OCI-LY7 (cell line): ENCODE data around the gene COL6A3.

Source experiments
- EZH2phosphoT487 ChIP-seq: fragments of 200-600 bp; sonication (generic); IDR thresholded peaks from 2 replicates; pipeline ENCODE4 v1.6.1; 2018; ENCODE audit warnings: low read depth, borderline replicate concordance, mild to moderate bottlenecking, mixed run types, antibody characterized with exemption, low read length, moderate library complexity, mixed read lengths
- TF ChIP-seq, protein P1 (sequence below): fragments of 200-600 bp; sonication (generic); conservative IDR thresholded peaks from 2 replicates; pipeline ENCODE4 v1.5.1; 2014; ENCODE audit warnings: mild to moderate bottlenecking, antibody characterized with exemption, low read length, moderate library complexity, mixed read lengths

DNA sequence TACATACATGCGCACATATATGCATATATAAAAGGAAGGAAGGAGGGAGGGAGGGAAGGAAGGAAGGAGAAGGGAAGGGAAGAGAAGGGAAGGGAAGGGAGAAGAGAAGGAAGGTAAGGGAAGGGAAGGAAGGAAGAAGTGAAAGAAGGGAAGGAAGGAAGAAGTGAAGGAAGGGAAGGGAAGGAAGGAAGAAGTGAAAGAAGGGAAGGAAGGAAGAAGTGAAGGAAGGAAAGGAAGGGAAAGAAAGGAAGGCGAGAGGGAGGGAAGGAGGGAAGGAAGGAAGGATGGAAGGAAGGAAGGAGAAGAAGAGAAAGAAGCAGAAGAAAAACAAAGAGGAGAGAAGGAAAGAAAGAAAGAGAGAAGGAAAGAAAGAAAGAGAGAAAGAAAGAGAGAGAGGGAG, 16.9 kb downstream of the COL6A3 start:
- TF ChIP-seq, protein P1, sequence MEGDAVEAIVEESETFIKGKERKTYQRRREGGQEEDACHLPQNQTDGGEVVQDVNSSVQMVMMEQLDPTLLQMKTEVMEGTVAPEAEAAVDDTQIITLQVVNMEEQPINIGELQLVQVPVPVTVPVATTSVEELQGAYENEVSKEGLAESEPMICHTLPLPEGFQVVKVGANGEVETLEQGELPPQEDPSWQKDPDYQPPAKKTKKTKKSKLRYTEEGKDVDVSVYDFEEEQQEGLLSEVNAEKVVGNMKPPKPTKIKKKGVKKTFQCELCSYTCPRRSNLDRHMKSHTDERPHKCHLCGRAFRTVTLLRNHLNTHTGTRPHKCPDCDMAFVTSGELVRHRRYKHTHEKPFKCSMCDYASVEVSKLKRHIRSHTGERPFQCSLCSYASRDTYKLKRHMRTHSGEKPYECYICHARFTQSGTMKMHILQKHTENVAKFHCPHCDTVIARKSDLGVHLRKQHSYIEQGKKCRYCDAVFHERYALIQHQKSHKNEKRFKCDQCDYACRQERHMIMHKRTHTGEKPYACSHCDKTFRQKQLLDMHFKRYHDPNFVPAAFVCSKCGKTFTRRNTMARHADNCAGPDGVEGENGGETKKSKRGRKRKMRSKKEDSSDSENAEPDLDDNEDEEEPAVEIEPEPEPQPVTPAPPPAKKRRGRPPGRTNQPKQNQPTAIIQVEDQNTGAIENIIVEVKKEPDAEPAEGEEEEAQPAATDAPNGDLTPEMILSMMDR, result no peak
- TF ChIP-seq EZH2phosphoT487, result no peak
